Suppressor macrophage (primary cell): Measurements from ENCODE around the gene ZNF44.
"Not testable (repeated sequence)": the region's sequence is repeated elsewhere in the genome, so short reads cannot be mapped to it uniquely, and the experiment has no call there.

ENCODE experiments used
- DNase-seq, 4 experiments: peaks; one replicate each; pipeline ENCODE4 v3.0.0-alpha.2; 2020 to 2022
- total RNA-seq, 17 experiments: gene quantifications; one replicate each; lab custom pipeline; 2026; ENCODE audit warnings: mixed read lengths in 6 of 17, inconsistent platforms in 3 of 17; lab: John Stamatoyannopoulos, UW

Gene ZNF44
- total RNA-seq = 5.7 to 18.2 (median 11.6) reads per million in 17 experiments

GRCh38 chr19:12294249-12295158 lies at the start of gene ZNF44:
ZNF44 (minus strand) TSS chr19:12294883; CDS start chr19:12294694, 189 bp downstream.
- DNase-seq = peak; percentile 98 to 99 (median 98)

GRCh38 chr19:12333162-12334159 lies 38.8 kb upstream of the ZNF44 start, which contains the start of gene ZNF563:
ZNF563 (minus strand) TSS chr19:12333633; CDS start chr19:12333482, 151 bp downstream.
- DNase-seq = peak; percentile 97 to 98 (median 97)

- DNase-seq = peak; percentile 8 to 34 (median 24)
Observed at GRCh38 chr19:12331211-12331941, 36.7 kb upstream of the ZNF44 start.

- DNase-seq = no peak
Observed at GRCh38 chr19:12330340-12330739, 35.7 kb upstream of the ZNF44 start.

- no peak for DNase-seq
Observed at GRCh38 chr19:12325690-12326089, 31.0 kb upstream of the ZNF44 start.

GRCh38 chr19:12318782-12319413 lies 24.2 kb upstream of the ZNF44 start:
- DNase-seq = no peak

- DNase-seq = no peak
Observed at GRCh38 chr19:12314553-12314952, 19.9 kb upstream of the ZNF44 start.

- DNase-seq = not testable (repeated sequence)
Observed at GRCh38 chr19:12308891-12309290, 14.2 kb upstream of the ZNF44 start.

GRCh38 chr19:12295191-12295590 lies 508 bp upstream of the ZNF44 start:
- DNase-seq = no peak

- peak; percentile 56 to 84 (median 72) for DNase-seq
Observed at GRCh38 chr19:12293777-12294248, 870 bp downstream of the ZNF44 start.

GRCh38 chr19:12289790-12290065 lies 5.0 kb downstream of the ZNF44 start:
- DNase-seq = no peak

- DNase-seq = no peak
Observed at GRCh38 chr19:12287958-12288500, 6.7 kb downstream of the ZNF44 start.

GRCh38 chr19:12284631-12285030 lies 10.1 kb downstream of the ZNF44 start:
- DNase-seq = no peak

GRCh38 chr19:12284226-12284625 lies 10.5 kb downstream of the ZNF44 start:
- DNase-seq = no peak

GRCh38 chr19:12278713-12279112 lies 16.0 kb downstream of the ZNF44 start:
- no peak for DNase-seq

- DNase-seq = no peak
Observed at GRCh38 chr19:12272980-12273901, 21.4 kb downstream of the ZNF44 start.

- DNase-seq = no peak
Observed at GRCh38 chr19:12272386-12272785, 22.3 kb downstream of the ZNF44 start.

- DNase-seq = no peak
Observed at GRCh38 chr19:12270854-12271253, 23.8 kb downstream of the ZNF44 start.

GRCh38 chr19:12265921-12266704 lies 28.6 kb downstream of the ZNF44 start:
- DNase-seq = no peak
